Astrocyte (in vitro differentiated cells and primary cell): ENCODE data around the gene UQCC2. TPM values are rescaled to one million over a fixed set of nuclear protein-coding genes. Genes with fewer than 3 reads are reported as not detected.

Source experiments
- DNase-seq: peaks from one replicate; pipeline ENCODE4 v3.0.0-alpha.2; 2010; ENCODE audit warnings: low read depth
- FAIRE-seq: peaks from 2 replicates; lab custom pipeline; 2011; peaks lifted over from hg19 to GRCh38; lab: Jason Lieb, UNC
- H2AFZ ChIP-seq: 2 replicates; pipeline ENCODE4 v1.6.0; 2012; ENCODE audit warnings: low read depth, low read length, inconsistent platforms
- H3K27ac ChIP-seq: 2 replicates; pipeline ENCODE4 v1.5.1; 2011; ENCODE audit warnings: low read depth, low read length, inconsistent platforms
- H3K27me3 ChIP-seq: 2 replicates; pipeline ENCODE4 v1.6.0; 2011; ENCODE audit warnings: low read length, inconsistent platforms; ENCODE audit not compliant: insufficient read depth
- H3K36me3 ChIP-seq: 2 replicates; pipeline ENCODE4 v1.5.1; 2011; ENCODE audit warnings: low read length, inconsistent platforms; ENCODE audit not compliant: insufficient read depth
- H3K4me1 ChIP-seq: 2 replicates; pipeline ENCODE4 v1.5.1; 2011; ENCODE audit warnings: low read length, inconsistent platforms; ENCODE audit not compliant: insufficient read depth
- H3K4me2 ChIP-seq: 2 replicates; pipeline ENCODE4 v1.6.0; 2012; ENCODE audit warnings: low read length, inconsistent platforms
- H3K4me3 ChIP-seq: 2 replicates; pipeline ENCODE4 v1.5.1; 2011; ENCODE audit warnings: low read depth, mild to moderate bottlenecking, low read length, inconsistent platforms; ENCODE audit not compliant: insufficient read depth
- H3K79me2 ChIP-seq: 2 replicates; pipeline ENCODE4 v1.6.0; 2012; ENCODE audit warnings: mild to moderate bottlenecking, low read length, inconsistent platforms; ENCODE audit not compliant: insufficient read depth
- H3K9ac ChIP-seq: 2 replicates; pipeline ENCODE4 v1.6.0; 2012; ENCODE audit warnings: mild to moderate bottlenecking, low read length, inconsistent platforms
- H3K9me3 ChIP-seq: 2 replicates; pipeline ENCODE4 v1.5.1; 2012; ENCODE audit warnings: low read depth, mild to moderate bottlenecking, low read length, inconsistent platforms; ENCODE audit not compliant: insufficient read depth
- H4K20me1 ChIP-seq: 2 replicates; pipeline ENCODE4 v1.6.0; 2012; ENCODE audit warnings: low read length, inconsistent platforms; ENCODE audit not compliant: insufficient read depth
- H3K27ac Mint-ChIP-seq: one replicate; pipeline ENCODE4 v1.8.0; 2021; ENCODE audit warnings: mild to moderate bottlenecking, mixed read lengths; ENCODE audit not compliant: unreplicated experiment
- H3K27me3 Mint-ChIP-seq: one replicate; pipeline ENCODE4 v1.8.0; 2021; ENCODE audit warnings: low read depth, mixed read lengths; ENCODE audit not compliant: unreplicated experiment
- H3K36me3 Mint-ChIP-seq: one replicate; pipeline ENCODE4 v1.8.0; 2021; ENCODE audit warnings: low read depth, mixed read lengths; ENCODE audit not compliant: unreplicated experiment
- H3K4me1 Mint-ChIP-seq: one replicate; pipeline ENCODE4 v1.8.0; 2021; ENCODE audit warnings: low read depth, mixed read lengths; ENCODE audit not compliant: unreplicated experiment
- H3K4me3 Mint-ChIP-seq: one replicate; pipeline ENCODE4 v1.8.0; 2021; ENCODE audit warnings: mild to moderate bottlenecking, moderate library complexity, mixed read lengths; ENCODE audit not compliant: unreplicated experiment
- H3K9me3 Mint-ChIP-seq: one replicate; pipeline ENCODE4 v1.8.0; 2021; ENCODE audit warnings: mild to moderate bottlenecking, mixed read lengths; ENCODE audit not compliant: unreplicated experiment
- EZH2 ChIP-seq: IDR thresholded peaks from 2 replicates; pipeline ENCODE4 v1.6.1; 2012; ENCODE audit warnings: mild to moderate bottlenecking, low read length, inconsistent platforms; ENCODE audit not compliant: insufficient read depth
- total RNA-seq: library from RNA; stranded (reverse); gene quantifications from 2 replicates; pipeline ENCODE4 v1.2.1, GENCODE V29; 2021
- TF ChIP-seq, protein P1 (sequence below): IDR thresholded peaks from 2 replicates; pipeline ENCODE4 v1.5.1; 2011; ENCODE audit warnings: low read depth, mild to moderate bottlenecking, inconsistent platforms, low read length, moderate library complexity; ENCODE audit not compliant: insufficient read depth

UQCC2 gene
- total RNA-seq, 1 donor from 2014 or later: 70.2 TPM

DNA sequence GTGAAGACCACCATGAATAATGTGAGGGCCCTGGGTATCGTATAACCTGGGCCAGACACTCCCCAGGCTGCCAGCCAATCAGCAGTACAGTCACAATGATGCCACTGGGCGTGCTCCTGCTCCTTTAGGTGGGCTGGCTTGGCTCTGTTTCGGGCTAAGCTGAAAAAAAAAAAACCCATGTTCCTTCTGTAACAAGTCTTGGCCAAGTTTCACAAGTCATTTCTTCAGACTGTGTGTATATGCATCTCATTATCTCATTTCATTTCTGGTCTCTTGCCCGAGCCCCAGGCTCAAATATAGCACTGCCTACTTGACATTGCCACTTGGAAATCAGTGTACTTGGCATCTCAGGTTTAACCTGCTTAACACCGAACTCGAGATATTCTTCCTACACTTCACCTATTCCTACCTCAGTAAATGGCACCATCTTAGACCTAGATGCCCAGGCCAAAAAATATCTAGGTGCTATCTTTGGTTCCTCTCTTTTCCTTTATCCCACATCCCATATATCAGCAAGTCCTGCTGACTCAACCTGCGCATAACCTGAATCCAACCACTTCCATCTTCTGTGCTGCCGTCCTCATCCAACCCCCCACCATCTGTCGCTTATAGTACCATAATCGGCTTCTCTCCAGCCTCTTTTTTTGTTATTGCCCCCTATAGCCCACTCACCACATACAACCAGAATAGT is 1.8 kb downstream of the UQCC2 start:
- no peak for FAIRE-seq
- no peak for TF ChIP-seq EZH2
- TF ChIP-seq, protein P1, sequence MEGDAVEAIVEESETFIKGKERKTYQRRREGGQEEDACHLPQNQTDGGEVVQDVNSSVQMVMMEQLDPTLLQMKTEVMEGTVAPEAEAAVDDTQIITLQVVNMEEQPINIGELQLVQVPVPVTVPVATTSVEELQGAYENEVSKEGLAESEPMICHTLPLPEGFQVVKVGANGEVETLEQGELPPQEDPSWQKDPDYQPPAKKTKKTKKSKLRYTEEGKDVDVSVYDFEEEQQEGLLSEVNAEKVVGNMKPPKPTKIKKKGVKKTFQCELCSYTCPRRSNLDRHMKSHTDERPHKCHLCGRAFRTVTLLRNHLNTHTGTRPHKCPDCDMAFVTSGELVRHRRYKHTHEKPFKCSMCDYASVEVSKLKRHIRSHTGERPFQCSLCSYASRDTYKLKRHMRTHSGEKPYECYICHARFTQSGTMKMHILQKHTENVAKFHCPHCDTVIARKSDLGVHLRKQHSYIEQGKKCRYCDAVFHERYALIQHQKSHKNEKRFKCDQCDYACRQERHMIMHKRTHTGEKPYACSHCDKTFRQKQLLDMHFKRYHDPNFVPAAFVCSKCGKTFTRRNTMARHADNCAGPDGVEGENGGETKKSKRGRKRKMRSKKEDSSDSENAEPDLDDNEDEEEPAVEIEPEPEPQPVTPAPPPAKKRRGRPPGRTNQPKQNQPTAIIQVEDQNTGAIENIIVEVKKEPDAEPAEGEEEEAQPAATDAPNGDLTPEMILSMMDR: no peak
- H3K4me1 Mint-ChIP-seq: peaks cover 14% of the 10 kb centered on the region
- H3K27me3 ChIP-seq: peaks cover 2% of the 10 kb centered on the region
- no peak overlapping the region for H2AFZ ChIP-seq
- peaks cover 19% of the 10 kb centered on the region for H3K79me2 ChIP-seq
- H3K9ac ChIP-seq: no peak overlapping the region
- no peaks in the 10 kb centered on the region for H3K9me3 Mint-ChIP-seq
- H3K4me3 ChIP-seq: no peak overlapping the region
- H3K36me3 ChIP-seq: no peaks in the 10 kb centered on the region
- H3K27me3 Mint-ChIP-seq: no peaks in the 10 kb centered on the region
- no peaks in the 10 kb centered on the region for H3K9me3 ChIP-seq
- H3K27ac Mint-ChIP-seq: no peak overlapping the region
- no peak for DNase-seq
- H3K27ac ChIP-seq: no peak overlapping the region
- H3K36me3 Mint-ChIP-seq: peaks cover 10% of the 10 kb centered on the region
- H3K4me3 Mint-ChIP-seq: peak overlapping the region; percentile 92
- peaks cover 6% of the 10 kb centered on the region for H4K20me1 ChIP-seq
- H3K4me2 ChIP-seq: peak overlapping the region; percentile 91
- H3K4me1 ChIP-seq: peaks cover 13% of the 10 kb centered on the region

DNA sequence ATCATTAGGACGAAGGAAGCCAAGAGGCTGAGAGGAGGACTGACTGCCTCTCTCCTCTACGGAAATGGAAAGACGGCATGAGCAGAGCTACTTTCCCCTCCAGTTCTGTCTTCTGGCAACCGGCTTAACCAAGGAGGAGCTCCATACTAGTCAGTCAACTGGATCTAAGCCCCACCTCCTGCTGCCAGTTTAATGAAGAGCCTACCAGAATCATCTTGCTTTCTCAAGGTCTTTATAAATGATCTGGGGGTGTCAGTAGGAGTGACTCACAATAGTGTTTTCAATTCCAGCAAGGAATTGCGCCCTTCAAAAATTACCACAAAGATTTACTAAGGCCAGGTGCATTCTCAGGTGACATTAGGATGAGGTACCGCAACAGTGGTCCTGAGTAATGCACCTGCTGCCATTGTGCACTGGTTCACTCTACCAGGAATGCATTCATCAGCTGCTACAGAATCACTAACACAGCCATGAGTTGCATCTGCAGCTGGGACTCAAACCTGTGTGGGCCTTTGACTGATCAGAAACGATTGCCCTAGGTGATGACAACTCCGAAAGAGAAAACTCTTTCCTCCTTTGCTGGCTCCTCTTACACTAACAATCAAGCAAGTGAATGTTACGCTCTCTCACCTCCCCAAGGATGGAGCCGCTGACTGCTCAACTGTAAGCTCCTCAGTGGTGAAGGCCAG is 2.8 kb downstream of the UQCC2 start:
- Mint-ChIP-seq H3K36me3 (peaks cover 13% of the 10 kb centered on the region), H3K4me1 (peaks cover 18% of the 10 kb centered on the region)
- no peaks in the 10 kb centered on the region for H3K36me3 ChIP-seq

More for the DNA sequence above, 2.8 kb downstream of the UQCC2 start:
- DNase-seq: no peak
- no peak for FAIRE-seq
- no peak overlapping the region for H3K4me3 Mint-ChIP-seq
- Histone ChIP-seq H3K27me3 (no peaks in the 10 kb centered on the region), H3K9ac (no peak overlapping the region), H2AFZ (no peak overlapping the region), H3K27ac (no peak overlapping the region), H4K20me1 (peaks cover 6% of the 10 kb centered on the region), H3K9me3 (no peaks in the 10 kb centered on the region), H3K4me1 (peaks cover 13% of the 10 kb centered on the region), H3K4me2 (no peak overlapping the region), H3K79me2 (peaks cover 19% of the 10 kb centered on the region), H3K4me3 (no peak overlapping the region)
- H3K27ac Mint-ChIP-seq: no peak overlapping the region
- H3K9me3 Mint-ChIP-seq: no peaks in the 10 kb centered on the region
- TF ChIP-seq EZH2: no peak
- TF ChIP-seq, protein P1: no peak
- H3K27me3 Mint-ChIP-seq: no peaks in the 10 kb centered on the region
